Epithelial cell of prostate (primary cell): ENCODE data around the gene LRRFIP2.
"Not testable (repeated sequence)": the region's sequence is repeated elsewhere in the genome, so short reads cannot be mapped to it uniquely, and the experiment has no call there.

Experiments used
- DNase-seq: peaks from one replicate; pipeline ENCODE4 v3.0.0-alpha.2; 2011; ENCODE audit warnings: low read depth, low spot score
- H3K27ac ChIP-seq: fragments of 450-650 bp; 2 replicates; pipeline ENCODE4 v1.5.1; 2017; ENCODE audit warnings: mild to moderate bottlenecking

LRRFIP2 gene, protein sequence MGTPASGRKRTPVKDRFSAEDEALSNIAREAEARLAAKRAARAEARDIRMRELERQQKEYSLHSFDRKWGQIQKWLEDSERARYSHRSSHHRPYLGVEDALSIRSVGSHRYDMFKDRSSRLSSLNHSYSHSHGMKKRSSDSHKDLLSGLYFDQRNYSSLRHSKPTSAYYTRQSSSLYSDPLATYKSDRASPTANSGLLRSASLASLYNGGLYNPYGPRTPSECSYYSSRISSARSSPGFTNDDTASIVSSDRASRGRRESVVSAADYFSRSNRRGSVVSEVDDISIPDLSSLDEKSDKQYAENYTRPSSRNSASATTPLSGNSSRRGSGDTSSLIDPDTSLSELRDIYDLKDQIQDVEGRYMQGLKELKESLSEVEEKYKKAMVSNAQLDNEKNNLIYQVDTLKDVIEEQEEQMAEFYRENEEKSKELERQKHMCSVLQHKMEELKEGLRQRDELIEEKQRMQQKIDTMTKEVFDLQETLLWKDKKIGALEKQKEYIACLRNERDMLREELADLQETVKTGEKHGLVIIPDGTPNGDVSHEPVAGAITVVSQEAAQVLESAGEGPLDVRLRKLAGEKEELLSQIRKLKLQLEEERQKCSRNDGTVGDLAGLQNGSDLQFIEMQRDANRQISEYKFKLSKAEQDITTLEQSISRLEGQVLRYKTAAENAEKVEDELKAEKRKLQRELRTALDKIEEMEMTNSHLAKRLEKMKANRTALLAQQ

DNA sequence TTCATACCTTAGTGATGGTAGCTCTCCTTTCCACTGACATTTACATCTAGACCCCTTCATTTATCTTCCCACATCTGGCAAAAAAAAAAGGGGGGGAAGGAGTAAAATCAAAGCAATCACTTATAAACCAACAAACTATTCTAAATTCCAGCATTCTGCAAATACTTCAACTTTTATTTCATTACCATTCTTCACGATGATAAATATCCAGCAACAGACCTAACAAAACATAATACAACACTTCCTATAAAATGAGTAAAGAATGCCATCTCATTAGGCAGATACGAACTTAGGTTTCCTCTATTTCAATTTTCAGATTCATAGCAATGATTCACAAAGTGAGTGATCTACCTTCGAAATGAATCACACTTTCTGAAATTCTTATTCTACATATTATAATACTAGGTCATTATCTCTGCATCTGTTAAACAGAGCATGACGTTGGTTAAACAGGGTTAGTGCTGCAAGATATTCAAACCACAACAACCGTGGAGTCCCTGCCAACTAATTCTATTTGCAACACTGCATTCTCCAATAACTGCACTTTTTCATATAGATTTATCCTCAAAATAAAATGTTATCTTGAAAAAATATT lies at the start of gene LRRFIP2:
Gene LRRFIP2, minus strand, starts transcription at position 51 of the 595 bp plus-strand sequence. CDS start 25,599 bp downstream, outside the sequence.
- DNase-seq, result no peak
- H3K27ac ChIP-seq, result peak within 1 kb of the TSS; percentile 96

- no peak overlapping the region for H3K27ac ChIP-seq
- DNase-seq, result no peak
These were observed 49.2 kb upstream of the LRRFIP2 start for GRCh38 chr3:37223576-37223975.

DNA sequence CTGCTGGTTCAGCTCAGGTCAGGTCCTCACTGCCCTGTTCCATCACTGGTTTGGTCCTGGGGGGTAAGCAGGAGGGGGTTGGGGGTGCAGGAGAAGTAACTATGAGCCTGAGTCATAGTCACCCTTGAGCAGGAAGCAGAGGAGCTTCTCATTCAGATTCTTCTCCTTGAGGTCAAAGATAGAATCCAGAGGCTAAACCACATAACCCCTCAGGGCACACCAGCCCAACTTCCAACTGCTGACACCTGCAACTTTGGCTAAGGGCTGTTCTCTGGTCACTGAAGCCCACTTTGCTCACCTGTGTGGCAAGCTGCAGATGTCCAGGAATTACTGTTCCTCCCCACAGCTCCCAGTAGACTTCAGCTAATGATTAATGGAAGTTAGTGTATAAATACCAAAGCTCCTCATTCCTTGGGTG lies 48.8 kb upstream of the LRRFIP2 start:
- no peak for DNase-seq

GRCh38 chr3:37222542-37222941 lies 48.2 kb upstream of the LRRFIP2 start:
- DNase-seq, H3K27ac ChIP-seq: not testable (repeated sequence)

More for the DNA sequence above, 48.8 kb upstream of the LRRFIP2 start:
- no peak overlapping the region for H3K27ac ChIP-seq

DNA sequence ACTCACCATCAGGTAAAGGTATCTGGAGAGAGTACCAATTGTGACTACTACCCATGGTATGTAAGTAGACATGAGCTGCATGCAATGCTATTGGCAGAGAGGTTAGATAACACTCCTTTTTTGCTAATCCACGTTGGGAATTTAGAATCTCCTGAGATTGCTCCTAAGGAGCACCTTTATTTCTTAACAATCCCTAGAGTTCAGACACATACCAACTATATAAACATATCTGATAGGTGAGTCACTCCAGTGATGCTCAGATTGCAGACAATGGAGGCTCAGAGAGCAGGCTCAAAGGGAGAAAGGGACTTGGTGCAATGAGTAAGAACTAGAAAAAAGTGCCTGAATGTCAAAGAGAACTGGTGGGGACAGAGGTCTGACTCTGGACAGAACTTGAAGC lies 47.0 kb upstream of the LRRFIP2 start:
- peak; percentile 78 for DNase-seq
- H3K27ac ChIP-seq, result peak overlapping the region; percentile 52

GRCh38 chr3:37219266-37219665 lies 44.9 kb upstream of the LRRFIP2 start:
- no peak overlapping the region for H3K27ac ChIP-seq
- no peak for DNase-seq

- no peak overlapping the region for H3K27ac ChIP-seq
- no peak for DNase-seq
These were observed 43.8 kb upstream of the LRRFIP2 start for GRCh38 chr3:37218206-37218605.

DNA sequence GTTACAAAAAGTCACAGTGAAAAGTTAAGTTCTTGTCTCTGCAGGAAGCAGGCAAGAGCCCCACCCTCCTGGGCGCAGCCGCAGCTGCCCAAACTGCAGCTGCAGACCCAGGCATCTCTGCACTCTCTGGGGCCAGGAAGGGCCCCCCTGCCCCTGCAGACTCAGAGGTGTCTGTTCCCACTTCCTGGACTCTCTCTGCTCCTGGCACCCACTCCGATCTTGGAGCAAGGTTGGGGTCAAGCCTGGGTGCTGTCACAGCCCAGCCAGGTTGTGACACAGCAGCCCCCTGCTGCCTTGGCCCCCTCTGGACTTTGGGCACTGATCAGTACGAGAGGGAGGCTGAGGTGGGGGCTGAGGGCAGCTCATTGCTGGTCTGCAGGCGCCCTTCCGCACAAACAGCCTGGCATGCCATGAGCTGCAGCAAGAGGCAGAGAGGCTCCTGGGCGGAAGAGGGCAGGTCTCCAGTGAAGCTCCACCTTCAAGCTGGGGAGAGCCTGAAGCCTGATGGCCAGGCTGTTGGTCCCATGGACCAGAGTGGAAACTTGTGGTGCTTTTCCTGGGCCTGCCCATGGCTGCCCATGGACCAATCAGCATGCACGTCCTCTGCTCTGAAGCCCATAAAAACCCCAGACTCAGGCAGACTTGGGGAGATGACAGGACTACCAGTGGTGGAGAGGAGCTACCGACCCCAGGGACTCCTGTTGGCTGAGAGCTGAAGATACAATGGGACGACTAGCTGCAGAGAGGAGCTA lies 42.9 kb upstream of the LRRFIP2 start:
- DNase-seq, result no peak
- no peak overlapping the region for H3K27ac ChIP-seq

DNA sequence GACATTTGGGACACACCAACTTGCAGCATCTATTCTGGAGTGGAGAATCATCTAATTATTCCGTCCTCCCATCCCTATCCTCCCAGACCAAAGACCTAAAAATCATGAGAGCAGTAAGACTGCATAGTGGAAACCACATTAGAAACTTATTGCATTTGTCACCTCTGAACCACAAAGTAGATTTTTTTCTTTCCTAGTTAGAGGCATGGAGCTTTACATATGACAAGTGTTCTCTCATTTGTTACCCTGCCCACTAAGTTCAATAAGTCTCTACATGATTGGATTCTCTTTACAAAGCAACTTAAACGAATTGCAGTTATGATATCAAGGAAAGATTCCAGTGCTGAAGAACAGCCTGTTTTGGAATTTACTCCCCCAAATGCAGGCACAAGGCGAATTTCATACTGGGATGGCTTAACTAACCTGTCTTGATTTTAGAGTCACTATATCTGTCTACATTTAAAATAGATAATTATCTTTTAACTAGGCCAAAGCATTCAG lies 42.3 kb upstream of the LRRFIP2 start:
- no peak for DNase-seq
- H3K27ac ChIP-seq, result no peak overlapping the region

DNA sequence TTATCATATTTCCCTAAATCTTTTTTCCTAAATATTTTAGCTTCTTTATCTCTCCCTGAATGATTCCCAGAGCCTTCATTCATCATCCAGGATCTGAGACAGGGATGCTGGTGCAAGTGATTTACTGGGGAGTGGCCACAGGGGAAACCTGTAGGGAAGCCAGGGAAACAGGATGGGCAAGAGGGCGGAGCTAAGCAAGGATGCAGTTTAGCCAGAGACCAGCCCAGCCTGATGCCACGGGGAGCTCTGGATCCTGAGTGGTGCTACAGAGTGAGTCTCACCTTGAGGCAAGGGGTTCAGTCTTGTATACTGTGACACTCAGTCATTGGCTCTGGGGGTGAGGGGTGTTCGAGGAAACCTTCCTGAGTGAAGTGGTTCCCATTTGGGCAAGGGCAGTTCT lies 39.7 kb upstream of the LRRFIP2 start:
- DNase-seq, result no peak
- no peak overlapping the region for H3K27ac ChIP-seq

DNA sequence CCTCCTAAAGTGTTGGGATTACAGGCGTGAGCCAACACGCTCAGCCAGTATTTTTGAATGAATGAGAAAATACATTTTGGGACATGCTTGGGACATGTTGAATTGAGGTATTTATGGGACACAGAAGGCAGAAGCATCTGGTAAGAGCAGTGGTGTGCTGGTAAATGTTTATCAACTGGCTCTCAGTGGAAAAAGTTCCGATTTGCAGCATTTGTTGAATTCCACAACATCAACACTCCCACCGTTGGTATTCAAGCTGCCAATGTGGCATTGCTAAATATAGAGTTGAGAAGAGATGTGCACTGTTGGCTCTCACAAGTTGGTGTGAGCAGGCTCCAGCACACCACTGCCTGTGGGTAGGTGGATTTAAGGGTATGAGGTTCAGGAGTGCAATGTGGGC lies 35.8 kb upstream of the LRRFIP2 start:
- H3K27ac ChIP-seq, result peak overlapping the region; percentile 73
- DNase-seq, result no peak

DNA sequence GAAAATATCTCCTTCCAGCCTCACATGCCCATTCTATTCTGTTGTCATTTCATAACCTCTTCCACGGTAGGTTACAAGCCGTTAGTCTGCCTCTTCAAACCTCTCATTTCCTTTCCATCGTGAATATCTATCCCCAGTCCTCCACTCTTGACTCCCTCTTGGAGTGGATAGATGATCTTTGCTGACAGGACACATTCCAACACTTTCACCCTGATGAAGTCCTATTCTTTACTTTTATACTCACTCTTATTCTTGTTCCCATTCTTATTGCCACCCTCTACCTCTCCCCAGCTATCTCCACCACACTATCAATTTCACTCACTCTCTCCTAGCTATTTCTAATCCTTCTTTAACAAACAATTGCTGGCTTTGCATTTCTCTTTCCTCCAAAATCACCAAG lies 34.2 kb upstream of the LRRFIP2 start:
- DNase-seq, H3K27ac ChIP-seq: not testable (repeated sequence)

DNA sequence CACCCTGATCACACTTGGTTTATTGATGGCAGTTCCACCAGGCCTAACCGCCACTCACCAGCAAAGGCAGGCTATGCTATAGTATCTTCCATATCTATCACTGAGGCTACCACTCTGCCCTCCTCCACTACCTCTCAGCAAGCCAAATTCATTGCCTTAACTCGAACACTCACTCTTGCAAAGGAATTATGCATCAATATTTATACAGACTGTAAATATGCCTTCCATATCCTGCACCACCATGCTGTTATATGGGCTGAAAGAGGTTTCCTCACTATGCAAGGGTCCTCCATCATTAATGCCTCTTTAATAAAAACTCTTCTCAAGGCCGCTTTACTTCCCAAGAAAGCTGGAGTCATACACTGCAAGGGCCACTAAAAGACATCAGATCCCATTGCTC lies 33.6 kb upstream of the LRRFIP2 start:
- DNase-seq, H3K27ac ChIP-seq: not testable (repeated sequence)

DNA sequence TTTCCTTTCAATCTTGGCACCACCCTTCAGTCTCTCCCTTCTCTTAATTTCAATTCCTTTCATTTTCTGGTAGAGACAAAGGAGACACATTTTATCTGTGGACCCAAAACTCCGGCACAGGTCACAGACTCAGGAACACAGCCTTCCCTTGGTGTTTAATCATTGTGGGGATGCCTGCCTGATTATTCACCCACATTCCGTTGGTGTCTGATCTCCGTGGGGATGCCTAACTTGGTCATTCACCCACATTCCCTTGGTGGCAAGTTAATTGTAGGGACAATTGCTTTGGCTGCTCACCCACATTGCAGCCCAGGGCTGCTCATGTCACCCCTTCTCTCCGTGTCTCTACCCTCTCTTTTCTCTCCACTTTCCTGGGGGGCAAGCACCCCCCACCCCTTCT lies 31.7 kb upstream of the LRRFIP2 start:
- DNase-seq, result not testable (repeated sequence)
- peak overlapping the region; percentile 22 for H3K27ac ChIP-seq

GRCh38 chr3:37204314-37204713 lies 29.9 kb upstream of the LRRFIP2 start:
- no peak overlapping the region for H3K27ac ChIP-seq
- no peak for DNase-seq

- no peak overlapping the region for H3K27ac ChIP-seq
- DNase-seq, result no peak
These were observed 27.7 kb upstream of the LRRFIP2 start for GRCh38 chr3:37202035-37202434.

GRCh38 chr3:37200141-37200540 lies 25.8 kb upstream of the LRRFIP2 start:
- no peak overlapping the region for H3K27ac ChIP-seq
- DNase-seq, result no peak

- H3K27ac ChIP-seq, result peak overlapping the region; percentile 75
- no peak for DNase-seq
These were observed 24.6 kb upstream of the LRRFIP2 start for GRCh38 chr3:37198996-37199395.

DNA sequence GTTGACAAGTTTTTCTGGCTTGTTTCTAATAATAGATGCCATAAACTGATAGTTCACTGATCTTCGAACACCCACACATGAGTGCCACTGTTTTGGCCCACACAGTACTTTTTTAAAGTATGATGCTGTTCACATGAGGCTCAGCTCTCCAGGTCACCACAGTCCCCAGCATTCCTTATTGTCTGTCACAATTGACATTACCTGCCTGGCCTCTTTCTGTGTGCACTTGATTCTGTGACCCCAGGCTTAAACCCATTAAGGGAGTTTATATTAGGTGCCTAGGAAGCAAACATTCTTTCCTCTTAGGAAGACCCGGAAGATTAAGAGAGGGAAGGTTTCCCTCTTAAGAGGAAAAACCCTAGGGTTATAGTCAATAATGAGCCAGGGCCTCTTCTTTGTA lies 24.2 kb upstream of the LRRFIP2 start:
- peak overlapping the region; percentile 75 for H3K27ac ChIP-seq

DNA sequence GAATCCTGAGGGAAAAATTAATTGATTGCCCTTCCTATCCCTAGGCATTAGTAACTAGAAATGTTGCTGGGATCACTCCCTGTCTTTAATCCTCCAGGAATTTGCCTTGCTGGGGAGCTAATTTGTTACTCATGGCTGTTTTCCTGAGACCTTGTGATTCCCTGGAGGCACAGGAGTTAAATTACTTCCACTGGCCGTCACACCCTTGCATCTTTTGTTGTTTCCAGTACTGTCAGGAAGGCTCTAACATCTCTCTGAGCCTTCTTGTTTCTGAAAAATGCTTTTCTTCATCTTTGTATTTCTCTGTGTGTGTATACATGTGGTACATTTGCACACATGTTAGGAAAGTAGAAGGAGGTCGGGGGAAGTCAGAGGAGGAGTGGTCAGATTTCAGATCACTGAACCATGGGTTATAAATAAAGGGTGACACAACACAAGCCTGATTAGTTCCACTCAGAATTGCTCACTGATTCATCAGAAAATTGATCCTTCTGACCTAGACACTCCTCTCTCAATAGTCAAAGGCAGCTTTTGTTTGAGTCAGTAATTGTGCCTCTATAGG lies 23.5 kb upstream of the LRRFIP2 start:
- DNase-seq, result no peak
- peak overlapping the region; percentile 75 for H3K27ac ChIP-seq

More for the DNA sequence above, 24.2 kb upstream of the LRRFIP2 start:
- no peak for DNase-seq
